Measurements from ENCODE around the gene TSC22D1.

The TSC22D1 gene

DNA sequence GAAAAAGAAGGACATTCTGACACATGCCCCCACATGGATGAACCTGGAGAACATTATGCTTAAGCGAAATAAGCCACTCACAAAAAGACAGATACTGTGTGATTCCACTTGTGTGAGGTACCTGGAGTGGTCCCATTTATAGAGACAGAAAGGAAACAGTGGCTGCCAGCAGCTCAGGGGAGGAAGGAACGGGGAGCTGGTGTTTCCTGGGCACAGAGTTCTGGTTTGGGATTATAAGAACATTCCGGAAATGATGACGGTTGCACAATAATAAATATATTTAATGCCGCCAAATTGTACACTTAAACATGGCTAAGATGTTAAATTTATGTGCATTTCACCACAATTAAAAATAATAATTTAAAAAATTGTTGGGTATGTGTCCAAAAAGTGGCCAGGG is 169.5 kb downstream of the TSC22D1 start:
- Histone ChIP-seq H3K27ac (ENCODE audit: poor library complexity, severe bottlenecking) (no peak overlapping the region), H3K36me3 (ENCODE audit: low read depth) (no peaks in the 10 kb centered on the region), H3K9me3 (ENCODE audit: severe bottlenecking) (no peaks in the 10 kb centered on the region), H3K4me3 (ENCODE audit: severe bottlenecking) (no peak overlapping the region), H3K4me1 (ENCODE audit: insufficient read depth, poor library complexity, severe bottlenecking) (peaks cover 8% of the 10 kb centered on the region), H3K27me3 (ENCODE audit: insufficient read depth, poor library complexity, severe bottlenecking) (no peaks in the 10 kb centered on the region)
- TF ChIP-seq, protein P1, sequence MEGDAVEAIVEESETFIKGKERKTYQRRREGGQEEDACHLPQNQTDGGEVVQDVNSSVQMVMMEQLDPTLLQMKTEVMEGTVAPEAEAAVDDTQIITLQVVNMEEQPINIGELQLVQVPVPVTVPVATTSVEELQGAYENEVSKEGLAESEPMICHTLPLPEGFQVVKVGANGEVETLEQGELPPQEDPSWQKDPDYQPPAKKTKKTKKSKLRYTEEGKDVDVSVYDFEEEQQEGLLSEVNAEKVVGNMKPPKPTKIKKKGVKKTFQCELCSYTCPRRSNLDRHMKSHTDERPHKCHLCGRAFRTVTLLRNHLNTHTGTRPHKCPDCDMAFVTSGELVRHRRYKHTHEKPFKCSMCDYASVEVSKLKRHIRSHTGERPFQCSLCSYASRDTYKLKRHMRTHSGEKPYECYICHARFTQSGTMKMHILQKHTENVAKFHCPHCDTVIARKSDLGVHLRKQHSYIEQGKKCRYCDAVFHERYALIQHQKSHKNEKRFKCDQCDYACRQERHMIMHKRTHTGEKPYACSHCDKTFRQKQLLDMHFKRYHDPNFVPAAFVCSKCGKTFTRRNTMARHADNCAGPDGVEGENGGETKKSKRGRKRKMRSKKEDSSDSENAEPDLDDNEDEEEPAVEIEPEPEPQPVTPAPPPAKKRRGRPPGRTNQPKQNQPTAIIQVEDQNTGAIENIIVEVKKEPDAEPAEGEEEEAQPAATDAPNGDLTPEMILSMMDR (IDR thresholded peaks at IDR 0.05; ENCODE audit: poor library complexity, severe bottlenecking), result no peak
- no peak for ATAC-seq (ENCODE audit: low read depth)
- DNase-seq (ENCODE audit: low spot score), result no peak

DNA sequence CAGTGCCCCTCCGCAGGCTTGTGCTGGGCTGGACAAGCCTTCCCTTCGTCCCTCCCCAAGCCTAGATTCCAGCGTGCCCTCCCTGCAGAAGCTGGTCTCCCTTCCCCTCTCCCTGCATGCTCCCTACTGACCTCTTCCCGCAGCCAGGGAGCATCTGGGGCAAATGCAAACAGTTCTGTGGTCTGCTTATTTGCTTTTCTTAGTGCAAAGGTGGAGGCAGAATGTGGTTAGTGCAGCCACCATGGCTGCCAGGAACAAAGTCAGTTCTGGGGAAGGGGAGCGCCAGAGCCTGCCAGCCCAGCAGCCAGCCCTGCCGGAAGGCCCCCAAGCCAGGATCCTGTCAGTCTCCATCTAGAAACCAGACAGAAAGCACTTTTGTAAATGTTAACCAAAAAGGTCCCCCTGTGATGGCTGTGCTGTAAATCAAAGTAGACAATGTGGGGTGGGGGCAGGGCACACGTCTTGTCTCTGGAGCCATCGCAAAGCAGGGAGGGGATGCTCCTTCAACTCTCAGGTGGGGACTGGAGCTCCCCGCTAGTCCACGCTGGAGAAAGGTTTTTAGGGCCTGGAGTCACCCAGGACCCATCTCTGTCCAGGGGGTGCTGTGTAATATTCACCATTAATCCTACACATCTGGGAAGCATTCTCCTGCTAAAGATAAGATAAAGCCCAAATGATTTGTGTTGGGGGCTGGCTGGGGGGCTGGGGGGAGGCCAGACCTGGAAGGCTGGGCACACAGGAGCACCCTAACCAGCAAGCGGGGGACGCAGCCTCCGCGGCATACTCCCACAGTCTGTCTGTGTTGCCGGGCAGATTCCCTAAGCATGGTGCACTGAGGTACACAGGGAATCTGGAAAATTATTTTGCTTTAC is 171.6 kb downstream of the TSC22D1 start:
- H3K4me1 ChIP-seq (ENCODE audit: insufficient read depth, poor library complexity, severe bottlenecking), result peaks cover 8% of the 10 kb centered on the region
- H3K4me3 ChIP-seq (ENCODE audit: severe bottlenecking), result no peak overlapping the region
- no peaks in the 10 kb centered on the region for H3K9me3 ChIP-seq (ENCODE audit: severe bottlenecking)
- TF ChIP-seq, protein P1 (IDR thresholded peaks at IDR 0.05; ENCODE audit: poor library complexity, severe bottlenecking), result no peak
- H3K27ac ChIP-seq (ENCODE audit: poor library complexity, severe bottlenecking), result no peak overlapping the region
- ATAC-seq (ENCODE audit: low read depth) (no peak), DNase-seq (ENCODE audit: low spot score) (no peak)
- H3K36me3 ChIP-seq (ENCODE audit: low read depth), result no peaks in the 10 kb centered on the region
- no peaks in the 10 kb centered on the region for H3K27me3 ChIP-seq (ENCODE audit: insufficient read depth, poor library complexity, severe bottlenecking)

DNA sequence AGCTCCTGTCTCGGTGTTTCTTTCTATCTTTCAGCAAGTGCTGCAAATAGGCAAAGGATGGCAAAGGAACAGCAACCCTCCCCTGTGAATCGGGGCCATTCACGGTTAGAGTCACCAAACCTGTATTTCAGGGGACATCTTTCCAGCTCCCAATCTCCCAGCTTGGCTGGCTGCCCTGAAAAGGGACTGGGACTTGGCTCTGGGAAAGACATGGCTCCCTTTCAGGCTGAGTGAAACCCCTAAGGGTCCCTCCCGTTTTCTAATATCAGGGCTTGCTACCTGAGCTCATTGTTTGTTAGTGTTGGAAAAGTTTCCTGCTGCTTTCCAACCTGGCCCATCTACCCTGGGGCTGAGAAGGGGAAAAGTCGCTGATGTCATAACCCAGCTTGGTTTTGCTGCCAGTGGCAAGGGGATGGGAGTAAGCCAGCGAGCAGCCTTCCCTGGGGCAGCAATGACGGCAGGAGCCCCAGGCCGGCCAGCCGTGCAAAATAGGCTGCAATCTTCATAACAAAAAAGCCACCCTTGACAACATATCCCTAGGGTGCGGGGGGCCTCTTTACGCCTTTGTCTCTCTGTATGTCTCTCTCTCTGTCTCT is 172.6 kb downstream of the TSC22D1 start:
- TF ChIP-seq, protein P1 (IDR thresholded peaks at IDR 0.05; ENCODE audit: poor library complexity, severe bottlenecking), result no peak
- no peaks in the 10 kb centered on the region for H3K27me3 ChIP-seq (ENCODE audit: insufficient read depth, poor library complexity, severe bottlenecking)
- H3K4me1 ChIP-seq (ENCODE audit: insufficient read depth, poor library complexity, severe bottlenecking), result peaks cover 8% of the 10 kb centered on the region
- no peaks in the 10 kb centered on the region for H3K9me3 ChIP-seq (ENCODE audit: severe bottlenecking)
- H3K27ac ChIP-seq (ENCODE audit: poor library complexity, severe bottlenecking), result no peak overlapping the region
- no peak overlapping the region for H3K4me3 ChIP-seq (ENCODE audit: severe bottlenecking)
- ATAC-seq (ENCODE audit: low read depth) (no peak), DNase-seq (ENCODE audit: low spot score) (no peak)
- no peaks in the 10 kb centered on the region for H3K36me3 ChIP-seq (ENCODE audit: low read depth)

DNA sequence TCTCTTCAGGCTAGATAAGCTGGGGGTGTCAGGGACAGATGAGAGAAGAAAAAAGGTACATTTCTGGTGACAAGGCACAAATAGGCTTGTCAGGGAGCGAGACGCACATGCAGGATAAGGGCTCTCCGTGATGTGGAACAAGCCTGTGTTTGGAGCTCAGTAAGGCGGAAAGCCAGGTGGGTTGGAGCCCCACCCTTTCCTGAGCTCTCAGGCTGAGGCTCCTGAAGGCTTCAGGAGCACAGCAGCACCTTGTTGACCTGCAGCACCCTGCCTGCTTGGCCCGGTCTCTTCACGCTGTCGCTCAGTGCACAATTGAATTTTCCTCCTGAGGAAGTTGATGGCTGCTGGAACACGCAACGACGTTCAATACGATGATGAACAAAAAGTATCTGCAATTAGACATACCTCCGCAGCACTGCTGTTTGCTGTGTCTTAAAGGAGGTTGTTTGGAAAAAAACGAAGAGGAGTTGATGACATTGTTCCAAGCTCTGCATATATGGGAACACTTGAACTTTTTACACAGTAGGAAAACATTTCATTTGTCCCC is 173.2 kb downstream of the TSC22D1 start:
- TF ChIP-seq, protein P1 (IDR thresholded peaks at IDR 0.05; ENCODE audit: poor library complexity, severe bottlenecking), result no peak
- Histone ChIP-seq H3K4me3 (ENCODE audit: severe bottlenecking) (no peak overlapping the region), H3K36me3 (ENCODE audit: low read depth) (no peaks in the 10 kb centered on the region), H3K9me3 (ENCODE audit: severe bottlenecking) (no peaks in the 10 kb centered on the region), H3K27me3 (ENCODE audit: insufficient read depth, poor library complexity, severe bottlenecking) (no peaks in the 10 kb centered on the region), H3K4me1 (ENCODE audit: insufficient read depth, poor library complexity, severe bottlenecking) (peaks cover 7% of the 10 kb centered on the region), H3K27ac (ENCODE audit: poor library complexity, severe bottlenecking) (no peak overlapping the region)
- no peak for ATAC-seq (ENCODE audit: low read depth)
- DNase-seq (ENCODE audit: low spot score), result no peak
